ENCODE results near the gene TBCK.

Gene TBCK

DNA sequence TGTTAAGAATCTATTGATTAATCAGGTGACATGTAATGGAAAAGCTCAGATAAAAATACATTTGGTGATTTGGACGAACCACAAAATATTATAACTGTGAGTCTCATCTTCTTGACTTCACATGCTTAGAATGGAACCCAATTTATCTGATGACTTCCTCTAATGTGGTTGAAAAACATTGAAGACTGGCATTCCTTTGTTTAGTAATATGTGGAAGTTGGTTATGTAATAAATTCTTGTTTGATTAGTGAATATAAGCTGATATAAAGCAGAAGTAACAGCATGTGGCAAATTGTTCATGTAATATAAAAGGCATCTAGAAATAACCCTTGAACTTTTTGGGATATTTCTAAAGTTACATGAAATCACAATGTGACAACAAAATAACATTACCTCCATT is 42.9 kb upstream of the TBCK start:
- no peak overlapping the region for H2BK5ac ChIP-seq (ENCODE audit: low read length)
- no peaks in the 10 kb centered on the region for H3K36me3 ChIP-seq (replicated peaks in 1 of 2; ENCODE audit: control insufficient read depth in 2 of 2, insufficient read depth in 2 of 2, low read length in 2 of 2)
- no peak overlapping the region for H4K91ac ChIP-seq (ENCODE audit: low read depth, low read length, poor library complexity)
- no peak overlapping the region for H3K23ac ChIP-seq (ENCODE audit: low read depth, low read length, poor library complexity)
- H3K79me1 ChIP-seq (ENCODE audit: low read depth, low read length), result no peaks in the 10 kb centered on the region
- DNase-seq (ENCODE audit: low spot score), result no peak
- H3K18ac ChIP-seq (ENCODE audit: low read length), result no peak overlapping the region
- H3K4ac ChIP-seq (ENCODE audit: low read length), result no peak overlapping the region
- no peak overlapping the region for H2BK15ac ChIP-seq (ENCODE audit: low read length)
- H4K8ac ChIP-seq (ENCODE audit: low read depth, low read length), result no peak overlapping the region
- no peak overlapping the region for H3K14ac ChIP-seq (ENCODE audit: low read length)
- no peak overlapping the region for H2BK12ac ChIP-seq (ENCODE audit: low read length)
- WGBS, 2 donors (ENCODE audit: extremely low coverage in 2 of 2, insufficient read length in 2 of 2, insufficient replicate concordance in 1 of 2), result no CpG with 5 or more reads among the region's 1 CpG
- no peak overlapping the region for H2AFZ ChIP-seq (ENCODE audit: low read length)
- no peak overlapping the region for H3K27ac ChIP-seq (replicated peaks; ENCODE audit: low read length)
- no peak overlapping the region for H2BK120ac ChIP-seq (ENCODE audit: low read depth, low read length)
- H3K4me1 ChIP-seq (ENCODE audit: control insufficient read depth in 2 of 2, insufficient read depth in 1 of 2, low read depth in 1 of 2, low read length in 2 of 2), result no peaks in the 10 kb centered on the region
- no peaks in the 10 kb centered on the region for H3K9me3 ChIP-seq (replicated peaks in 1 of 2; ENCODE audit: control insufficient read depth in 2 of 2, insufficient read depth in 1 of 2, low read depth in 1 of 2, low read length in 2 of 2)
- H2AK5ac ChIP-seq (ENCODE audit: low read depth, low read length), result no peak overlapping the region
- no peaks in the 10 kb centered on the region for H3K27me3 ChIP-seq (ENCODE audit: control insufficient read depth in 3 of 3, insufficient read depth in 3 of 3, low read depth in 1 of 3, low read length in 3 of 3)
- H3K4me2 ChIP-seq (ENCODE audit: insufficient read depth, low read length, poor library complexity, severe bottlenecking), result no peak overlapping the region
- H3K4me3 ChIP-seq (ENCODE audit: low read length in 2 of 2), result no peak overlapping the region
- no peak overlapping the region for H3K9ac ChIP-seq (ENCODE audit: low read depth, low read length, poor library complexity)

DNA sequence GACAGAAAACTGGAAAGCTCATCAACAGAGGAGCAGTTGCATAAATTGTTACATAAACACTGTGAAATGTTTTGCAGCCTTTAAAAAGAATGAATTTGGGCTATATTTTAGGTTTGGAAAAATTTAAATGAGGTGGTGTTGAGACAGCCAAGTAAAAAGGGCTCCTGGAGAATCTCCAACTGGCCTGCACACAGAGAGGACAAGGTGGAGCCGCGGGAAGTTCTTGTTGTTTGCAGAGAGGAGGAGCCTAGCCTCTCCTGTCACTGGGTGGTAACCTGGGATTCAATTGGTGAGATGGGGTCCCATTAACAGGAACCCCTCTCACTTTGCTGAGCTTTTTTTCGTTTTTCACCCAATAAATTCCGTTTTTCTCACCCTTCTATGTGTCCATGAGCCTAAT is 39.2 kb upstream of the TBCK start:
- Histone ChIP-seq H3K4me3 (ENCODE audit: low read length in 2 of 2) (no peak overlapping the region), H3K79me1 (ENCODE audit: low read depth, low read length) (no peaks in the 10 kb centered on the region), H3K18ac (ENCODE audit: low read length) (no peak overlapping the region), H2BK120ac (ENCODE audit: low read depth, low read length) (no peak overlapping the region), H3K27ac (replicated peaks; ENCODE audit: low read length) (no peak overlapping the region), H3K4me2 (ENCODE audit: insufficient read depth, low read length, poor library complexity, severe bottlenecking) (no peak overlapping the region), H2BK5ac (ENCODE audit: low read length) (no peak overlapping the region), H3K9me3 (replicated peaks in 1 of 2; ENCODE audit: control insufficient read depth in 2 of 2, insufficient read depth in 1 of 2, low read depth in 1 of 2, low read length in 2 of 2) (no peaks in the 10 kb centered on the region), H3K23ac (ENCODE audit: low read depth, low read length, poor library complexity) (no peak overlapping the region), H3K36me3 (replicated peaks in 1 of 2; ENCODE audit: control insufficient read depth in 2 of 2, insufficient read depth in 2 of 2, low read length in 2 of 2) (no peaks in the 10 kb centered on the region), H2BK12ac (ENCODE audit: low read length) (no peak overlapping the region), H2BK15ac (ENCODE audit: low read length) (no peak overlapping the region), H2AFZ (ENCODE audit: low read length) (no peak overlapping the region), H3K4ac (ENCODE audit: low read length) (no peak overlapping the region), H3K27me3 (ENCODE audit: control insufficient read depth in 3 of 3, insufficient read depth in 3 of 3, low read depth in 1 of 3, low read length in 3 of 3) (no peaks in the 10 kb centered on the region), H4K91ac (ENCODE audit: low read depth, low read length, poor library complexity) (no peak overlapping the region), H3K9ac (ENCODE audit: low read depth, low read length, poor library complexity) (no peak overlapping the region), H4K8ac (ENCODE audit: low read depth, low read length) (no peak overlapping the region), H3K4me1 (ENCODE audit: control insufficient read depth in 2 of 2, insufficient read depth in 1 of 2, low read depth in 1 of 2, low read length in 2 of 2) (no peaks in the 10 kb centered on the region), H2AK5ac (ENCODE audit: low read depth, low read length) (no peak overlapping the region), H3K14ac (ENCODE audit: low read length) (no peak overlapping the region)
- DNase-seq (ENCODE audit: low spot score), result no peak
- no CpG with 5 or more reads among the region's 4 CpGs for WGBS, 2 donors (ENCODE audit: extremely low coverage in 2 of 2, insufficient read length in 2 of 2, insufficient replicate concordance in 1 of 2)

DNA sequence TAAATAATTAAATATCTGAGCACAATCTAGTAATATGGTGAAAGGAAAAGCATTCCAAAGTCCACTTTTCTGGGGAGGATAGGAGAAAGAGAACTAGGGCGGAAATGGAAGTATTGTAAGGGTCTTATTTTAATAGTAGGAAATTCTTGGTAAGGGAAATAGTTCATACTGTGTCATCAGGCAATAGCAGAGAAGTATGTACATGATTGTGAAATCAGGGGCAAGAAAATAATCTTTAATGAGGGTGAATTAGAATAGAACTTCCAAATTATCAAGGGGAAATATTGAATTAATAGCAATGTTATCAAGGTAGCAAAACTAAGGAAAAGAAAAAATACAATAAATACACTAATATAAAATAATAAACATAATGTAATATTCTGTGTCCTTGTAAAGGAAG is 37.8 kb upstream of the TBCK start:
- WGBS, 2 donors (ENCODE audit: extremely low coverage in 2 of 2, insufficient read length in 2 of 2, insufficient replicate concordance in 1 of 2), result no CpG with 5 or more reads among the region's 1 CpG
- no peak overlapping the region for H3K4me3 ChIP-seq (ENCODE audit: low read length in 2 of 2)
- H4K8ac ChIP-seq (ENCODE audit: low read depth, low read length), result no peak overlapping the region
- H3K27ac ChIP-seq (replicated peaks; ENCODE audit: low read length), result no peak overlapping the region
- H2BK5ac ChIP-seq (ENCODE audit: low read length), result no peak overlapping the region
- H2BK120ac ChIP-seq (ENCODE audit: low read depth, low read length), result no peak overlapping the region
- H3K4me2 ChIP-seq (ENCODE audit: insufficient read depth, low read length, poor library complexity, severe bottlenecking), result no peak overlapping the region
- H2AK5ac ChIP-seq (ENCODE audit: low read depth, low read length), result no peak overlapping the region
- H2AFZ ChIP-seq (ENCODE audit: low read length), result no peak overlapping the region
- no peak overlapping the region for H3K4ac ChIP-seq (ENCODE audit: low read length)
- no peaks in the 10 kb centered on the region for H3K4me1 ChIP-seq (ENCODE audit: control insufficient read depth in 2 of 2, insufficient read depth in 1 of 2, low read depth in 1 of 2, low read length in 2 of 2)
- H4K91ac ChIP-seq (ENCODE audit: low read depth, low read length, poor library complexity), result no peak overlapping the region
- H3K79me1 ChIP-seq (ENCODE audit: low read depth, low read length), result no peaks in the 10 kb centered on the region
- no peak overlapping the region for H3K9ac ChIP-seq (ENCODE audit: low read depth, low read length, poor library complexity)
- peaks cover 0 to 3% of the 10 kb centered on the region in 2 donors for H3K36me3 ChIP-seq (replicated peaks in 1 of 2; ENCODE audit: control insufficient read depth in 2 of 2, insufficient read depth in 2 of 2, low read length in 2 of 2)
- no peak overlapping the region for H2BK12ac ChIP-seq (ENCODE audit: low read length)
- no peak overlapping the region for H3K14ac ChIP-seq (ENCODE audit: low read length)
- no peak for DNase-seq (ENCODE audit: low spot score)
- no peak overlapping the region for H2BK15ac ChIP-seq (ENCODE audit: low read length)
- H3K18ac ChIP-seq (ENCODE audit: low read length), result no peak overlapping the region
- H3K9me3 ChIP-seq (replicated peaks in 1 of 2; ENCODE audit: control insufficient read depth in 2 of 2, insufficient read depth in 1 of 2, low read depth in 1 of 2, low read length in 2 of 2), result no peaks in the 10 kb centered on the region
- no peaks in the 10 kb centered on the region for H3K27me3 ChIP-seq (ENCODE audit: control insufficient read depth in 3 of 3, insufficient read depth in 3 of 3, low read depth in 1 of 3, low read length in 3 of 3)
- no peak overlapping the region for H3K23ac ChIP-seq (ENCODE audit: low read depth, low read length, poor library complexity)

DNA sequence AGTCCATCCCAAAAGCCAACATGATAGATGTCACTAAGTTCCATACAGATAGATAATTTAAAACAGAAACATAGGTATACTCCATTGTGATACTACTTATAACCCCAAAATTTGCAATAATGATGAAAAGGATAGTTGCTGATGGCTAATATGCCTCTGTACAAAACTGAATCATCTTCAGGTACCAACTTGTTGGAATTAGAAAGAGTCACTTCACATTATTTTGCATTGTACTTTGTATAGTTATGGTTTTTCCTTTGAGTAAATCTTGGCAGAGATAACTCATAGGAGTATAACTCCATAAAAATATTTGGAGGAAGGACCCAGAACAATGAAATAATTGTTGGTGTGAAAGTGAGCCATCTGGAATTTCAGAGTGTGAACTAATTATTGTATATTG is 35.0 kb upstream of the TBCK start:
- Histone ChIP-seq H2BK12ac (ENCODE audit: low read length) (no peak overlapping the region), H2BK120ac (ENCODE audit: low read depth, low read length) (no peak overlapping the region)

More for the DNA sequence above, 35.0 kb upstream of the TBCK start:
- no peak overlapping the region for H4K91ac ChIP-seq (ENCODE audit: low read depth, low read length, poor library complexity)
- H3K9me3 ChIP-seq (replicated peaks in 1 of 2; ENCODE audit: control insufficient read depth in 2 of 2, insufficient read depth in 1 of 2, low read depth in 1 of 2, low read length in 2 of 2), result no peaks in the 10 kb centered on the region
- H3K9ac ChIP-seq (ENCODE audit: low read depth, low read length, poor library complexity), result no peak overlapping the region
- peaks cover 0 to 23% of the 10 kb centered on the region in 2 donors for H3K36me3 ChIP-seq (replicated peaks in 1 of 2; ENCODE audit: control insufficient read depth in 2 of 2, insufficient read depth in 2 of 2, low read length in 2 of 2)
- no peak overlapping the region for H2BK15ac ChIP-seq (ENCODE audit: low read length)
- H2BK5ac ChIP-seq (ENCODE audit: low read length), result no peak overlapping the region
- no peak overlapping the region for H3K27ac ChIP-seq (replicated peaks; ENCODE audit: low read length)
- no peak overlapping the region for H3K4ac ChIP-seq (ENCODE audit: low read length)
- no peak overlapping the region for H3K4me2 ChIP-seq (ENCODE audit: insufficient read depth, low read length, poor library complexity, severe bottlenecking)
- H3K14ac ChIP-seq (ENCODE audit: low read length), result no peak overlapping the region
- no peak overlapping the region for H2AK5ac ChIP-seq (ENCODE audit: low read depth, low read length)
- no peaks in the 10 kb centered on the region for H3K27me3 ChIP-seq (ENCODE audit: control insufficient read depth in 3 of 3, insufficient read depth in 3 of 3, low read depth in 1 of 3, low read length in 3 of 3)
- H3K4me3 ChIP-seq (ENCODE audit: low read length in 2 of 2), result no peak overlapping the region
- no peak overlapping the region for H4K8ac ChIP-seq (ENCODE audit: low read depth, low read length)
- no peak overlapping the region for H3K23ac ChIP-seq (ENCODE audit: low read depth, low read length, poor library complexity)
- H2AFZ ChIP-seq (ENCODE audit: low read length), result no peak overlapping the region
- no peak overlapping the region for H3K18ac ChIP-seq (ENCODE audit: low read length)
- no peaks in the 10 kb centered on the region for H3K4me1 ChIP-seq (ENCODE audit: control insufficient read depth in 2 of 2, insufficient read depth in 1 of 2, low read depth in 1 of 2, low read length in 2 of 2)
- no peaks in the 10 kb centered on the region for H3K79me1 ChIP-seq (ENCODE audit: low read depth, low read length)
- DNase-seq (ENCODE audit: low spot score), result no peak

Data from neuronal stem cell (in vitro differentiated cells).